Measurements from ENCODE around the gene DLX5.

DNA sequence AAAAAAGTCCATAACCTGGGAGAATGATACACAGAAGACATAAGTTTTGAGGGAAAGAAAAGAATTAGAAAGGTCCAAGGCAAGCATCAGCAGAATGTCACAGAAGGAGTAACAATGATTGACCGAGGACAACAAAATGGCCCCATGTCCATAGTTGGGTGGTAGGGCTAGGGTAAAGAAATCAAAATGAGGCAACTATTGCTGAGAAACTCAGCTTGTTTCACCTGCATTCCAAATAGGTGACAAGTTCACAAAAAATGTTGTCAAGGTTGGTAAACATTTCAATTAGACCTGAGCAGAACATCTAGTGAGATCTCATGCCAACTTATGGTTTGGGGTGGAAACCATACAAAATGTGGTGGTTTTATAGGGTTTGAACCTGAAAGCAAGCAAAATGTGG is 42.0 kb downstream of the DLX5 start:
- TF ChIP-seq, protein P1, sequence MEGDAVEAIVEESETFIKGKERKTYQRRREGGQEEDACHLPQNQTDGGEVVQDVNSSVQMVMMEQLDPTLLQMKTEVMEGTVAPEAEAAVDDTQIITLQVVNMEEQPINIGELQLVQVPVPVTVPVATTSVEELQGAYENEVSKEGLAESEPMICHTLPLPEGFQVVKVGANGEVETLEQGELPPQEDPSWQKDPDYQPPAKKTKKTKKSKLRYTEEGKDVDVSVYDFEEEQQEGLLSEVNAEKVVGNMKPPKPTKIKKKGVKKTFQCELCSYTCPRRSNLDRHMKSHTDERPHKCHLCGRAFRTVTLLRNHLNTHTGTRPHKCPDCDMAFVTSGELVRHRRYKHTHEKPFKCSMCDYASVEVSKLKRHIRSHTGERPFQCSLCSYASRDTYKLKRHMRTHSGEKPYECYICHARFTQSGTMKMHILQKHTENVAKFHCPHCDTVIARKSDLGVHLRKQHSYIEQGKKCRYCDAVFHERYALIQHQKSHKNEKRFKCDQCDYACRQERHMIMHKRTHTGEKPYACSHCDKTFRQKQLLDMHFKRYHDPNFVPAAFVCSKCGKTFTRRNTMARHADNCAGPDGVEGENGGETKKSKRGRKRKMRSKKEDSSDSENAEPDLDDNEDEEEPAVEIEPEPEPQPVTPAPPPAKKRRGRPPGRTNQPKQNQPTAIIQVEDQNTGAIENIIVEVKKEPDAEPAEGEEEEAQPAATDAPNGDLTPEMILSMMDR (IDR thresholded peaks at IDR 0.05): no peak
- TF ChIP-seq SIN3A (IDR thresholded peaks at IDR 0.05; ENCODE audit: borderline replicate concordance, insufficient read depth, low read depth, low read length) (no peak), POLR2AphosphoS5 (IDR thresholded peaks at IDR 0.05; ENCODE audit: low read depth, low read length) (no peak)

All from Panc1 (cell line).